Breast epithelium (tissue), 3 donors: ENCODE measurements around the gene SLC6A7. TPM values are rescaled to one million over a fixed set of nuclear protein-coding genes. Genes with fewer than 3 reads are reported as not detected.

Source experiments
- total RNA-seq, 3 donors: library from RNA; depleted of rRNA; stranded (reverse); fragments of >200 nt; gene quantifications; one replicate each; pipeline ENCODE4 v1.1.0, GENCODE V29; 2016

The SLC6A7 gene
- total RNA-seq, 3 donors from 2014 or later, result 0.15 to 0.16 TPM; not detected in 1

Other genes starting within 250 kb of the SLC6A7 start
- gene PDE6A, start 245.3 kb upstream of the SLC6A7 start, total RNA-seq, result under 1 TPM in 2 of 3 donors, not detected in 1; under 0.01 to 0.15 TPM
- gene SLC26A2, start 229.3 kb upstream of the SLC6A7 start, total RNA-seq, result 100 to 1,000 TPM in 1 of 3 donors, 10 to 100 TPM in 2; 10.6 to 103 (median 30.2) TPM
- gene TIGD6, start 189.4 kb upstream of the SLC6A7 start, total RNA-seq, result 10 to 100 TPM in 1 of 3 donors, 1 to 10 TPM in 2; 5.6 to 11.0 (median 5.6) TPM
- gene HMGXB3, start 189.3 kb upstream of the SLC6A7 start, total RNA-seq, result 10 to 100 TPM; 35.2 to 80.9 (median 57.7) TPM
- gene CSF1R, start 103.5 kb upstream of the SLC6A7 start, total RNA-seq, result 10 to 100 TPM; 11.5 to 79.0 (median 24.1) TPM
- 100 to 1,000 TPM in 2 of 3 donors, 10 to 100 TPM in 1; 53.7 to 243 (median 146) TPM for gene PDGFRB, start 34.2 kb upstream of the SLC6A7 start, total RNA-seq
- gene CDX1, start 23.3 kb upstream of the SLC6A7 start, total RNA-seq, result 1 to 10 TPM in 1 of 3 donors, not detected in 2; 1.3 TPM
- gene CAMK2A, start 99.7 kb downstream of the SLC6A7 start, total RNA-seq, result under 1 TPM in 1 of 3 donors, not detected in 2; under 0.01 TPM
- gene ARSI, start 112.8 kb downstream of the SLC6A7 start, total RNA-seq, result 1 to 10 TPM in 1 of 3 donors, under 1 TPM in 2; 0.48 to 1.3 (median 0.98) TPM
- gene TCOF1, start 167.6 kb downstream of the SLC6A7 start, total RNA-seq, result 10 to 100 TPM; 20.6 to 37.7 (median 36.1) TPM
- 100 to 1,000 TPM; 382 to 393 (median 392) TPM for gene CD74, start 222.8 kb downstream of the SLC6A7 start, total RNA-seq